DMS153 (cell line): ENCODE results near the gene LIMS1.

Source experiments
- DNase-seq: peaks from one replicate; lab custom pipeline; 2025; lab: John Stamatoyannopoulos, UW

The LIMS1 gene

GRCh38 chr2:108615480-108616090, 81.3 kb downstream of the LIMS1 start:
- peak; percentile 72 for DNase-seq

- no peak for DNase-seq
These were observed 82.0 kb downstream of the LIMS1 start for GRCh38 chr2:108616318-108616717.

GRCh38 chr2:108616751-108617161, 82.5 kb downstream of the LIMS1 start:
- DNase-seq = peak; percentile 84

- DNase-seq = no peak
These were observed 83.3 kb downstream of the LIMS1 start for GRCh38 chr2:108617617-108618016.

- no peak for DNase-seq
These were observed 85.8 kb downstream of the LIMS1 start for GRCh38 chr2:108619925-108620620.

GRCh38 chr2:108620656-108621055, 86.4 kb downstream of the LIMS1 start:
- no peak for DNase-seq

GRCh38 chr2:108621087-108621559, 86.9 kb downstream of the LIMS1 start:
- peak; percentile 61 for DNase-seq

GRCh38 chr2:108621687-108622681, 87.7 kb downstream of the LIMS1 start:
- DNase-seq = no peak

- DNase-seq = no peak
These were observed 89.3 kb downstream of the LIMS1 start for GRCh38 chr2:108623616-108624015.

GRCh38 chr2:108625186-108625827, 91.0 kb downstream of the LIMS1 start:
- DNase-seq = no peak

- DNase-seq = no peak
These were observed 91.5 kb downstream of the LIMS1 start for GRCh38 chr2:108625828-108626195.

GRCh38 chr2:108626995-108627394, 92.7 kb downstream of the LIMS1 start:
- no peak for DNase-seq

GRCh38 chr2:108627911-108628567, 93.8 kb downstream of the LIMS1 start:
- no peak for DNase-seq

- no peak for DNase-seq
These were observed 94.7 kb downstream of the LIMS1 start for GRCh38 chr2:108628936-108629335.

GRCh38 chr2:108629417-108629816, 95.1 kb downstream of the LIMS1 start:
- DNase-seq = no peak

GRCh38 chr2:108630567-108631405, 96.5 kb downstream of the LIMS1 start:
- no peak for DNase-seq

GRCh38 chr2:108632332-108633160, 98.3 kb downstream of the LIMS1 start:
- DNase-seq = peak; percentile 86

- DNase-seq = no peak
These were observed 99.1 kb downstream of the LIMS1 start for GRCh38 chr2:108633409-108633808.

- DNase-seq = peak; percentile 63
These were observed 99.7 kb downstream of the LIMS1 start for GRCh38 chr2:108634011-108634410.
